Ovary (tissue), 9 donors: ENCODE results near the gene GZMA. TPM values are rescaled to one million over a fixed set of nuclear protein-coding genes. Genes with fewer than 3 reads are reported as not detected.
"Not testable (repeated sequence)": the region's sequence is repeated elsewhere in the genome, so short reads cannot be mapped to it uniquely, and the experiment has no call there.

ENCODE experiments used
- DNase-seq, 5 donors: peaks; one replicate each; pipeline ENCODE4 v3.0.0-alpha.2; 2019 to 2020
- H3K27ac ChIP-seq, 2 donors: fragments of 200-600 bp; one replicate each; pipeline versions ENCODE4 v1.5.1 to v1.8.0; 2019 to 2022
- H3K27me3 ChIP-seq: fragments of 200-600 bp; one replicate; pipeline ENCODE4 v1.8.0; 2022
- H3K36me3 ChIP-seq: fragments of 200-600 bp; sonication (generic); one replicate; pipeline ENCODE4 v1.5.1; 2019
- H3K4me1 ChIP-seq: one replicate; pipeline ENCODE4 v1.8.1; 2013; ENCODE audit warnings: mild to moderate bottlenecking, moderate library complexity; ENCODE audit not compliant: insufficient read depth
- H3K4me3 ChIP-seq: fragments of 200-600 bp; sonication (generic); one replicate; pipeline ENCODE4 v1.5.1; 2017
- H3K9me3 ChIP-seq, 2 donors: fragments of 200-600 bp in 1 of 2; sonication (generic) in 1 of 2; one replicate each; pipeline versions ENCODE4 v1.5.1 to v1.8.1; 2013 to 2019; ENCODE audit warnings: mild to moderate bottlenecking in 1 of 2, moderate library complexity in 1 of 2
- CTCF ChIP-seq, 3 donors: fragments of 450-650 bp in 2 of 3; fragments of 200-600 bp in 1 of 3; IDR thresholded peaks; one replicate each; pipeline versions ENCODE4 v1.5.1 to v1.8.0; 2016 to 2022; ENCODE audit warnings: antibody characterized with exemption in 3 of 3, mild to moderate bottlenecking in 1 of 3
- EP300 ChIP-seq: sonication (generic); formaldehyde crosslinking; IDR thresholded peaks from one replicate; pipeline ENCODE4 v1.6.1; 2017; ENCODE audit warnings: antibody characterized with exemption
- POLR2A ChIP-seq: fragments of 450-650 bp; IDR thresholded peaks from one replicate; pipeline ENCODE4 v1.6.1; 2017; ENCODE audit warnings: antibody characterized with exemption, mild to moderate bottlenecking, moderate library complexity
- WGBS, 3 donors: extraction: QIAGEN DNeasy Blood & Tissue Kit in 1 of 3; methylation state at CpG; one replicate each; pipeline versions ENCODE4 v1.1.5 to v1.1.7; 2013 to 2017; 5-methylcytosine and 5-hydroxymethylcytosine counted together
- intact Hi-C, 4 donors: fragments of 100-400 bp; cut with DNase I; formaldehyde crosslinking; loops; one replicate each; pipeline versions ENCODE4 v1.11.0 to v1.15.1; 2022 to 2023
- polyA plus RNA-seq, 2 donors: library from polyadenylated mRNA; stranded (reverse); fragments of 200-250 nt in 1 of 2; fragments of 350-450 nt in 1 of 2; fragmentation: Illumina TruSeq in 1 of 2; extraction: RNeasy Lipid Tissue Mini Kit (QIAGEN cat#74804) in 1 of 2; gene quantifications; one replicate each; pipeline ENCODE4 v1.2.3, GENCODE V29; 2013 to 2014
- total RNA-seq, 7 donors: library from RNA; depleted of rRNA in 2 of 7; stranded (reverse); fragments of >200 nt in 2 of 7; fragmentation: NEBNext Ultra II Directional in 3 of 7; extraction: Animal tissue kit (Norgen Biotek cat#: 25700) in 3 of 7; gene quantifications; one replicate each; pipeline versions ENCODE4 v1.1.0 to v1.2.4, GENCODE V29; 2016 to 2023
- donor health status: DM: no; HTN: no; CAD: no; lungs with moderate emphysema.
- donor health status: DM: no; HTN: no; CAD: no.
- donor health status: Bipolar disorder and iron deficiency.
- donor health status: DM: yes; HTN: yes; CAD: no.
- donor health status: DM: no; HTN: no; CAD: no.
- donor health status: DM: yes; HTN: yes; CAD: no.

Gene GZMA
- total and polyA plus RNA-seq, 9 donors = 0.51 to 12.9 (median 1.0) TPM; not detected in 1

- intact Hi-C loops = no loop called here
- Histone ChIP-seq H3K27ac (no peak overlapping the region), H3K36me3 (no peaks in the 10 kb centered on the region), H3K4me1 (no peaks in the 10 kb centered on the region), H3K4me3 (no peak overlapping the region), H3K27me3 (no peaks in the 10 kb centered on the region), H3K9me3 (no peaks in the 10 kb centered on the region)
- 85 to 89% (median 89%) methylated on average over 5 of the region's 5 CpGs for WGBS, 3 donors
- DNase-seq = no peak
- TF ChIP-seq POLR2A = no peak
- no peak for TF ChIP-seq CTCF (IDR thresholded peaks at IDR 0.05)
- TF ChIP-seq EP300 = no peak
Observed at GRCh38 chr5:55104946-55105701, 2.7 kb downstream of the GZMA start.

GRCh38 chr5:55105976-55106375 is 3.5 kb downstream of the GZMA start:
- H3K27me3 ChIP-seq, H3K4me3 ChIP-seq, DNase-seq, H3K4me1 ChIP-seq, H3K27ac ChIP-seq, H3K36me3 ChIP-seq, intact Hi-C loops, H3K9me3 ChIP-seq: not testable (repeated sequence)

GRCh38 chr5:55108661-55109060 is 6.2 kb downstream of the GZMA start:
- 73 to 83% (median 81%) methylated on average over 3 of the region's 3 CpGs for WGBS, 3 donors
- H3K27ac ChIP-seq = no peak overlapping the region
- no peaks in the 10 kb centered on the region for H3K36me3 ChIP-seq
- DNase-seq = no peak
- TF ChIP-seq EP300 = no peak
- TF ChIP-seq CTCF (IDR thresholded peaks at IDR 0.05) = no peak
- no peak for TF ChIP-seq POLR2A
- H3K9me3 ChIP-seq = no peaks in the 10 kb centered on the region
- H3K4me3 ChIP-seq = no peak overlapping the region
- no peaks in the 10 kb centered on the region for H3K4me1 ChIP-seq
- intact Hi-C loops = no loop called here
- no peaks in the 10 kb centered on the region for H3K27me3 ChIP-seq

GRCh38 chr5:55110217-55110616 is 7.8 kb downstream of the GZMA start:
- intact Hi-C loops = no loop called here
- Histone ChIP-seq H3K9me3 (no peaks in the 10 kb centered on the region), H3K27me3 (no peaks in the 10 kb centered on the region), H3K36me3 (no peaks in the 10 kb centered on the region), H3K27ac (no peak overlapping the region), H3K4me3 (no peak overlapping the region), H3K4me1 (no peaks in the 10 kb centered on the region)
- DNase-seq = no peak
- 77 to 89% (median 86%) methylated on average over 2 of the region's 2 CpGs for WGBS, 3 donors
- TF ChIP-seq POLR2A = no peak
- TF ChIP-seq EP300 = no peak
- no peak for TF ChIP-seq CTCF (IDR thresholded peaks at IDR 0.05)

- no peak for DNase-seq
- TF ChIP-seq POLR2A (no peak), EP300 (no peak), CTCF (IDR thresholded peaks at IDR 0.05) (no peak)
- H3K27ac ChIP-seq = no peak overlapping the region
- H3K9me3 ChIP-seq = no peaks in the 10 kb centered on the region
- intact Hi-C loops = no loop called here
- no peaks in the 10 kb centered on the region for H3K4me1 ChIP-seq
- no peaks in the 10 kb centered on the region for H3K27me3 ChIP-seq
- H3K36me3 ChIP-seq = no peaks in the 10 kb centered on the region
- H3K4me3 ChIP-seq = no peak overlapping the region
Observed at GRCh38 chr5:55113327-55113726, 10.9 kb downstream of the GZMA start.
